ENCODE results near the gene CACNA1I.

Gene CACNA1I

DNA sequence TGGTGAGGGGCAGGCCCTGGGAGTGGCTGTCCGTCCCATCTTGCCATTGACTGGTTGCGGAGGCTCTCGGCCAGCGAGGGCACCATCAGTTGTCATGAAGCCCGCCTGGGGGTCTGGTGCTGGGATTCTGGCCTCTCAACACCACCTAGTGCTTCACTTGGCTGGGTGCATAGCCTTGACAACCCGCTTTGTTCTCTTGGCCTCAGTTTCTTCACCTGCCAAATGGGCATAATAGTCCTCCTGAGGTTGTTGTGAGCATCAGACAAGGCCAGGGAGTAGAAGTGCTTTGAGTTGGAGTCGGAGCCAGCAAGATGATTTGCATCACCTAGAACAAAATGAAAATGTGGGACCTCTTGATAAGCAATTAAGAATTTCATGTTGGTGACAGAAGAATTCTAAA lies 1.5 kb upstream of the CACNA1I start:
- no peak for DNase-seq

DNA sequence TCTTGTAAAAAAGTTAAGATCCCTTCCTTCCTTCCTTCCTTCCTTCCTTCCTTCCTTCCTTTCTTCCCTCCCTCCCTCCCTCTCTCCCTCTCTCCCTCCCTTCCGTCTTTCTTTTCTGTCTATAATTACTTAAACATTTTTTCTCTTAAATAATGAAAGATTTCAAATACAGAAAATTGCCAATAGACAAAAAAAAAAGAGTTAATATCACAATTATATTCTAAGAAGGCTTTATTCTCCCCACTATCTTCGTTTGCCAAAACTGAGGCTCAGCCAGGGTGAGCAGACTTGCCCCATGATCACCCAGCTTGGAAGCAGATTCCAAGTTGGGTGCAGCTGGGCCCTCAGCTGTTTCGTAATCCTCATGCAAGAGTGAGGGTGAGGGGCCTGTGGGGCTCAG lies 327 bp upstream of the CACNA1I start:
- no peak for DNase-seq

DNA sequence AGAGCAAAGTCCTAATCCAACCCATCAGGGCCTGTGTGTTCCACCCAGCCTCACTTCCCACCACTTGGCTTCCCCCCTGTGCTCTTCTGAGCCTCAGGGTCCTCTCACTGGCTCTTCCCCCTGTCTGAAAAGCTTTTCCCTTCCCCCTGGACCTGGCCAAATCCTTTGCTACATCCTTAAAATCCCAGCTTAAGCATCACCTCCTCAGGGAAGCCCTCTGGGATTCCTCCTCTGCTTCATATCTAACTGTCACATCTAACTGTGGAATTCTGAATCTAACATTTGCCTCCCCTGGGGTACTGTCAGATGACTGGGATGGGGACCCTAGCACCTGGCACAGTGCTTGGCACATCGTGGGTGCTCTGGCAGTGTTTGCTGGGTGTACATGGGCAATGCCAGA lies 985 bp downstream of the CACNA1I start:
- DNase-seq, result no peak

DNA sequence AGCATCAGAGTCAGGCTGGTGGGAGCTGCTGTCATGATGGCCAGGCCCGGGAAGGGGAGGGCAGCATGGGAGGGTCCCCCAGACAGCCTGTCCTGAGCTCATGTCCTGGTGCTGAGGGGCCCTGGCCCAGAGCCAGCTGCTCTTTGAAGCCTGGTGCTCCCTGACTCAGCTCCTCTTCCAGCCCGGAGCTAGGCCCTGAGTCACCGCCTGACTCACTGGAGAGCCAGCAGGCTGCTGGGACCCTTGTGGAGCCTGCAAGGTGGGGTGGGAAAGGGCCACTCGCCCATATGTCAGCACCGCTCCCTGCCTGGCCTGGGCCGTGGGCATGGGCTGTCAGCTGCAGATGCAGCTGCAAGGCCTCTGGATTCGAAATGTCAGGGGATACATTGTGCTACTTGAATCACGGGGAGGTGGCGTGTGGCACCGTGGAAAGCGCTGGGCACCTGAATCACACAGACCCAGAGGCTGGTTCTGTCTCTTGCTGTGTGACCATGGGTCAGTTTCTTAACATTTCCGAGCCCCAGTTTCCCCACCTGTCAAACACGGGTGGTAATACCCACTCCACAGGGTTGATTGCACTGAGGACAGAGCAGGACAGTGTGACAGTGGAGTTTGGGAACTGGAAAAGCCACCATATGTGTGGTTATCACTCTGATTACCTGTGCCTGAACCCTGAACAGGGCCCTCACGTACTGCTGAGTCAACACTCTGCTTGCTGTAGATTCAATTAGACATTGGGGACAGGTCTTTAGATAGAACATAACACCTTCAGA lies 4.4 kb downstream of the CACNA1I start:
- peak; percentile 76 for DNase-seq

DNA sequence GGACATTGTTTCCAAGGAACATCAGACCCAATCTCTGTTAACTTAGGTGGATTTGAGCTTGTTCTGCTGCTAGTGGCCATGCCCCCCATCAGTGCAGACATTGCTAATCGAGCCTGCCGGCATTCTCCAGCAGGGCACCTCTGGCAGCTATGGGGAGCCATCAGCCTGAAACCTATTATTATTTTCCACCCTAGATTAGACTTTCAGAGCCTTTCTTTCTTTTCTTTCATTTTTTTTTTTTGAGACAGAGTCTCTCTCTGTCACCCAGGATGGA lies 4.9 kb downstream of the CACNA1I start:
- DNase-seq, result no peak

DNA sequence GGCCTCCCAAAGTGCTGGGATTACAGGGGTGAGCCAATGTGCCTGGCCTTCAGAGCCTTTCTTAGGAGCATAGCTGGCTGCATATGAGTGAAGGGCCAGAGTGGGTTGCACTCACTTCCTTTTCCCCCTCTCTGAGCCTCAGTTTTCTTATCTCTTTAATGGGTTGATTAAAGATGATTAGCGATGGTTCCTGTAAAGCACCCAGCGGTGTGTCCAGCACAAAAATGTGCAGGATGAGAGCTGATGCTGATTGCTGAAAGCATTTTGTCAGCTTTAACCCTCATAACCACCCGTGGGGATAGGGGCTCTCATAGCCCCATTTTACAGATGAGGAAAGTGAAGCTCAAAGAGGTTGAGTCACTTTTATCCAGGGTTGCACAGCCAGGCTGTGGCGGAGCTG lies 5.5 kb downstream of the CACNA1I start:
- no peak for DNase-seq

DNA sequence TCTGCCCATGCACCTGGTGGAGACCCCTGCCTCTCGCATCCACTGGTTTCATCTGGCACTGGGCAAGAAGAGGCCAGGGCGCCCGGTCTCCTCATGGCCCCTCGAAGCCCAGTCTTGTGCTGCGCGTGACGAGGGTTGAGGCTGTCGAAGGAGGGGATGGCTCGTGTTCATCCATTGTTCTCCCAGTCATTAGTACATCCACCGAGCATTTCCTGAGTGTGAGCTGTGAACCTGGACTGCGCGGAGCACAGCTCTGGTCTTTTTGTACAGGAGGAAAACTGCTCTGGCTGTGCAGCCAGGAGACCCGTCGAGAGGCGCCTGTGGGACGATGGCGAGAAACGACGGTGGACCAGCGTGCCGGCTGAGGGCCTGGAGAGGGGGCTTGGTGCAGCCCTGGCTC lies 6.8 kb downstream of the CACNA1I start:
- no peak for DNase-seq

DNA sequence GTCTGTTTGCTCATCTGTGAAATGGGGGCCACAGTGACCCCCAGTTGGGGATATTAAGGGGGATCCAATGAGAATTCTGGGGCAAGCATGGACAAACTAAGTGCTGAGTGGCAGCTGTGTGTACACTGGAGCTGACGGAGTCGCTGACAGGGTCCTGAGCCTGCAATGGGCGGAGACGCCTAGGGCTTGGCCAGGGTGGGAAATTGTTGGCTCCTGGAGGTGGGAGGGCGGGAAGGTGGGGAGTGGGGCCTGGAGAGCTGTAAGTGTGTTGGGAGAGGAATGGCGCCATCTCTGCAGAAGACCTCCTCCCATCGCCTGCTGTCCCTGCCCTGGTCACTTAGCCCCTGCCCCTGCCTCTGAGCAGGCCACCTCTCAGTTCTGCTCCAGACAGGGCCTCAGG lies 7.3 kb downstream of the CACNA1I start:
- no peak for DNase-seq

DNA sequence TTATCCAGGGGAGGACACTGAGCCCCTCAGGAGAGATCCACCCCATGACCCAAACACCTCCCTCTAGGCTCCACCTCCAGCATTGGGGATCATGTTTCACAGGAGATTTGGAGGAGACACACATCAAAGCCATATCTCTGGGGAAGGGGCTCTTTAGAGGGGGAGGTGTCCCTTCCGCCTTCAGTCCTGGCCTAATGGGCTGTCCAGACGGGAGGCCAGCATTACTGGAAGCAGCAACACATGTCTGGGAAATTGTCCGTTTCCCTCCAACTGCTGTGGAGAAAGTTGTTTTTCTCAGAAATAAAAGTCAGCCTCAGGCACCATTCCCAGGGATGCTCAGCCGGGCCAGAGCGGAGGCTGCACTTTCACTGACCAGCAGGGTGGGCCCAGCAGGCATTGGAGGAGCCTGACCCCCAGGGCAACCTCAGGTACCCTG lies 9.5 kb downstream of the CACNA1I start:
- no peak for DNase-seq

DNA sequence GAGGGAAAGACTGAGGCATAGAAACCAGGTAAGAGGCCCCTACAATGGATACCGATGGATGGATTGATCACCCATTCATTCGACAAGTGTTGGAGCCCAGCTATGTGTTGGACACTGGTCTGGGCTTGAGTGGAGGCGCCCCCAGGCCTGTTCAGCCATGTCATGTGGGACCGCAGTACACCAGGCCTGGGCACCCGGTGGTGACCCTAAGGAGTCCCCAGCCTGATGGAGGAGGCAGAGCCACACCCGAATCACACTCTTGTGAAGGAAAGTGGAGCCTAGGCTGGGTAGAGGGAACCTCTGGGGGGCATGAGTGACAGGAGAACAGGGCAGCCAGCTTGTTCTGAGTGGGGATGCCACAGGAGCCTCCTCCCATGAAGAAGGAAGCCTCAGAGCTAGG lies 10.2 kb downstream of the CACNA1I start:
- DNase-seq, result no peak

DNA sequence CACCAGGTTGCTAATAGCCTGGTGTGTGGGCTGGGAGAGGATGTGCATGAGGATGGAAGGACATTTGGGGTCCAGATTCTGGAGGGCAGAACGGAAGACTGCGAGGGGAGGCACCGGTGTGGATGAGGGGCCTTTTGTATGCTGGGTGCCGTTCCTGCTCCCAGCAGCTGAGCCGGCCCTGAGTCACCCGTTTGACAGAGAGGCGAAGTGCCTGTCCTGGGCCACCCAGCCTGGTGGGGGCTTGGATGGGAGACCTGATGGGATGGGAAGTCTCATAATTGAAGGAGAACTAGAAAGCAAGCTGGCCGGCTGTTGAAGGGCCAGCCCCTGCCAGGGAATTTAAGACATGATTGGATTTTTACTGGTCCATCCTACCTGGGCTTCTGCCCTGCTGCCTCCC lies 10.8 kb downstream of the CACNA1I start:
- DNase-seq, result no peak

DNA sequence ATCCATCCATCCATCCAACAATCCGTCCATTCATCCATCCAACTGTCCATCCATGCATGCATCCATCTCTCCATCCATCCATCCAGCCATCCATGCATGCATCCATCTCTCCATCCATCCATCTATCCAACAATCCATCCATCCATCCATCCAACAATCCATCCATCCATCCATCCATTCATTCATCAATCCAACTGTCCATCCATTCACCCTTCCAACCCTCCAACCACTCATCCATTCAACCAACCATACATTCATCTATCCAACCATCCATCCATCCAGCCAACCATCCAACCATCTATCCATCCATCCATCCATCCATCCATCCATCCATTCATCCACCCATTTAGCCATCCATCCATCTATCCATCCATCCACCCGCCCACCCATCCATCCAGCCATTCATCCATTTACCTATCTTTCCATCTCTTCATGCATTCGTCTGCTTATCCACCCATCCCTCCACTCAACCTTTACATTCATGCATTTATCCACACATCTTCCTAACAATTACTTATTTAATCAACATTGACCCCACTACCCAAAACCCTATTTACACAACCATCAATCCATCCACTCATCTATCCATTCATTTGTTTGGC lies 12.6 kb downstream of the CACNA1I start:
- DNase-seq, result no peak

DNA sequence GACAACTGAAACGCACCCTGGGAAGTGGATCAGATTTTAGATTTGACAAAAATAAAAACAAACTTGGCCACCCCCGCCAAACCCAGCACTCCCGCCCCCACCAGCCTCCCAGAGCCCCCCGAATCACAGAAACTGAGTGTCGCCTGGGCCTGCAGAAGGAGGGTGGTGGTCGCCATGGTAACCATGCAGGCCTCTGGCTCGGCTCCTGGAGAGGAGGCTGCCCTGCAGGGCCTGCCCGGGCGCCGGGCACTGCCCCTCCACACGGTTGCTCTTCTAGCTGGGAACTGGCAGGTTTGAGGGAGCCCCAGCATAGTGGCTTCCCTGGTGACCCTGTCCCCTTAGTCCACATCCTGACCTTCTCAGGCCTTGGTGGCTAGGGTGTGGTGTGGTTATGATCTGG lies 19.3 kb downstream of the CACNA1I start:
- DNase-seq, result no peak

DNA sequence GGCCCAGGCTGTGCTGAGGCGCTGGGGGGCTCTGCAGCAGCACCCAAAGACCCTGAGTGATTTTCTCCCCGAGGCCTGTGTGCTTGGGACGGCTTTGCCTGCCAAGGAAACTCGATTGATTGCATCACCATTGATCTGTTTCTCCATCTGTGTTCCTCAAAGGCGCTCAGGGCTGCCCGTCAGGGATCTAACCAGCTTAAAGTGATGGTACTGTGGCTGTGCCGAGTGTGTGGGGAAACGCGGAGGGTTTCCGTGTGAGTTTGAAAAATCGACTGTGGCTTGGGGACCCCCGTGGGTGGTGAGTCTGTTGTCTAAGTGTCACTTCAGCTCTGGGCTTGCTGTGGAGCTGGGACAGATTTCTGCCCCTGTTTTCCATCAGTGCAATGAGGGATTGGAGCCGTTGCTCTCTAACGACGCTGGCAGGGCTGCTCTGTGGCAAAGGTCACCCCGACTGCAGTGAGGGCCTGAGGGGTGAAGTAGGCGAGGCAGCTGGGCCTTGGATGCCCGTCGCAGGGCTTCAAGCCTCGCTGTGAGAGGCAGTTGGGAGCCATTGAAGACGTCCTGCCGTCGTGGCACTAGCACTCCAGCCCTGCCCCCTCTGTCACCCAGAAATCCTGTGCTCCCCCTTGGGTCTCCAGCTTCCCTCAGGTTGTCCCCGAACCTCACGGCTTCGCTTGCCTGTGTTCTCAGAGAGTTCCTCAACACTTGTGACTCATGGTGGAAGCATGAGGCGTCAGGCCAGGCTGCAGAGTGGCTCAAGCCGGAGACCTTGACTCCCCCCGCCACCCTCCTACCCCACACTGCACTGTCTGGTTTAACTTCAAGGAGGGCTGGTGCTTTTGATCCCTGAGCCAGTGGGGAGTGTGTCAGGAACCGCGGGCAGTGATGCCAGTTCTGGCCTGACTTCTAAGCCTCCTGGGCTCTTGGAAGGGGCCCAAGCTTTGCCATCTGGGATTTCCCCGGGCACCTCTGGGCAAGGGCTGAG lies 21.8 kb downstream of the CACNA1I start:
- DNase-seq, result peak; percentile 79

DNA sequence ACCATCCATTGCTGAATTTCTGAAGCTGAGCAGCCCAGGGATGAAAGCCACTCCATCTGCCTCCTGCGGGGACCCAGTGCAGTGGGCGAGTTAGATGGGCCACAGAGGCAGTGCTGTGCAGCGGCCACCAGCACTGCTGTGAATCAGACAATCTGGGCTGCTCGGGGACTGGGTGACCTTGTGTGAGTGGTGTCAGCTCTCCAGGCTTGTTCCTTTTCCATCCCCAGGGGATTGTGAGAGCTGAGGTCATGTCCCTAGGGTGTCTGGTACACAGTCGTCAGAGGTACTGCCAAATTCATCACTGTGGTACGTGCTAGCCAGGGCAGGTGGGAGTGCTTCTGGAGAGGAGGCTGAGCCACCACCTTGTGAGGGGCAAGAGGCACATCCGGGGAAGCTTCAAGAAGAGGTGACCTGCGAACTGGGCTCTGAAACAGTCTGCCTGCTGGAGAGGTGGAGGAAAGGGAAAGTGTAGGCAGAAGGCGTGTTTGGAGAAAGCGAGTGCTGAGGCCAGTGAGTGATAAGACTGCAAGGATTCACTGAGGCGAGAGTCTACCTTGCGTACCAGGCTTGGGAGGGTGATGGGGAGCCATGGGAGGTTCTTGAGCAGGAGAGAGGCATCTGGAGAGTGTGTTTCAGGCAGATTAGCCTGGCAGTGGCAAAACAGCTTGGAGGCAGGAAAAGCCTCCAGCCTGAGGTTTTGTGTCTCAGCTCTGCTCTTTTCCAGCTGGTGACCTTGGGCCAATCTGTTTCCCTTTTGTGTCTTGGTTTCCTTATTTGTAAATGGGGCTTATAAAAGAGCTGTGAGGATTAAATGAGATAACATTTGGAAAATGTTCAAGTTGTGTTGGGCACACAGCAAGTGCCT lies 22.7 kb downstream of the CACNA1I start:
- no peak for DNase-seq

DNA sequence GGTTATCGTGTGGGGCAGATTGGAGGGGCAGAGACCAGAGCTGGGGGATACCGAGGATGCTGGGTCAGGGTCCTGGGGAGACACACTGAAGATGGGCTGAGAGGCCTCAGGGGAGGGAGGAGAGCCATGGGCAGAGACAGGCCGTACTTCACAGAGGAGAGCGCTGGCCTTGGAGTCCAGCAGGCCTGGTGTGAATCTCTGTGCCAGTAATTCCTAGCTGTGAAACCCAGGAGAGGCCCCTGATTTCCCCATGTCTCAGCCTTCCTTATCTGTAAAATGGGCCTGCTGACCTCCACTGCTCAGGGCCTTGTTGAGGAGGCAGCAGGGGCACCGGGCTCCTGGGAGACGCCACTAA lies 23.4 kb downstream of the CACNA1I start:
- DNase-seq, result no peak

DNA sequence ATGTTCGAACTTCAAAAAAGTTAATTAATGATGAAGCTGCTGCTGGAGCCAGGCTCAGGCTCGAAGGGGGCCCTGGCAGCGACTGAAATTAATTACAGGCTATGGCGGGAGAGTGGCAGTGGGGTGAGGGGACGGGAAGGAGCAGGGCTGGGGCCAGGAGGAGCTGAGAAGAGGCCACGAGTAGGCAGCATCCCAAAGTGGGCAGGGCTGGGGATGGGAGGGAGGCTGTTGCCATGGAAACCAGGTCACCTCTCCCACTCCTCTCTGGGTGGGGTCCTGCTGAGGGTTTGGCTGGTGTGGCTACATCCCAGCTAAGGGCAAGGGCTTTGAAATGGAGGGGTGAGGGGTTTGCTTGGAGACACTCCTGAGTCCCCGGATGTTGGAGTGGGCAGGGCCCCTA lies 23.9 kb downstream of the CACNA1I start:
- no peak for DNase-seq

DNA sequence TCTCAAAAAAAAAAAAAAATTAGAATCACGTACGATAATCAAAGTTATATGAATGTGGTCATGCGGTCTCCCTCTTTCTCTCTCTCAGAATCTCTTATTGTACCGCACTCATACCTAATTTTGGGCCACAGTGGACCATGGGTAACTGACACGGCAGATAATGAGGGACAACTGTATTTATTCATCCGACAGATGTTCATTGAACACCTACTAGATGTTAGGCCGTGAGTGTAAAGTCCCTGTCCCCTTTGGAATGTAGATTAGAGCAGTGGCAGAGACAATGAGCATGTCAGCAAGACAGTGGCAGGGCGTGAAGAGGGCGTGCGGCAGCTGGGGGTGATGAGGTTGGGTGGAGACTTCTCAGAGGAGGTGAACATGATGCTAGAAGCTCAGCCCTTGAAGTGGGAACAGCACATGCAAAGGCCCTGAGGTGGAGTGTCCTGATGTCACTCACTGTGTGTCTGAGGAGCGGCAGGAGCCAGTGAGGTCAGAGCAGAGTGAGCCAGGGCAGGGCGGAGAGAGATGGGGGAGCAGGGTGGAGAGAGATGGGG lies 25.1 kb downstream of the CACNA1I start:
- DNase-seq, result no peak

DNA sequence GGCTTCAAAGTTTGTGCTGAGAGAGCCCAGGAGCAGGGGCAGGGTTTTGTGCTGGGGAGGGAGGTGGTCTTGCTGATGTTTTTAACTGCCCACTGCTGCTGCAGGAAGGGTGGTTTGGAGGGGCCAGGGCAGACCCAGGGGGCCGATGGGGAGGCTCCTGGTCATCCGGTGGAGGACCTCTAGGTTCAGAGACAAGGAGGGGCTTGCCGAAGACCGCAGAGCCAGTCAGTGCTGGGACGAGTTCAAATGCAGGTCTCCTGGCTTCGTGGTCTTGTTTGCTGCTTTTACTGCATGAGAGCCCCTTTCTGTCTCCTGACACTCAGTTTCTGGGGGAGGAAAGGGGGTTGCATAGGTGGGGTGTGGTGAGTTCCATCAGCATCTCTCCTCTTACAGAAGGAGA lies 26.0 kb downstream of the CACNA1I start:
- no peak for DNase-seq

DNA sequence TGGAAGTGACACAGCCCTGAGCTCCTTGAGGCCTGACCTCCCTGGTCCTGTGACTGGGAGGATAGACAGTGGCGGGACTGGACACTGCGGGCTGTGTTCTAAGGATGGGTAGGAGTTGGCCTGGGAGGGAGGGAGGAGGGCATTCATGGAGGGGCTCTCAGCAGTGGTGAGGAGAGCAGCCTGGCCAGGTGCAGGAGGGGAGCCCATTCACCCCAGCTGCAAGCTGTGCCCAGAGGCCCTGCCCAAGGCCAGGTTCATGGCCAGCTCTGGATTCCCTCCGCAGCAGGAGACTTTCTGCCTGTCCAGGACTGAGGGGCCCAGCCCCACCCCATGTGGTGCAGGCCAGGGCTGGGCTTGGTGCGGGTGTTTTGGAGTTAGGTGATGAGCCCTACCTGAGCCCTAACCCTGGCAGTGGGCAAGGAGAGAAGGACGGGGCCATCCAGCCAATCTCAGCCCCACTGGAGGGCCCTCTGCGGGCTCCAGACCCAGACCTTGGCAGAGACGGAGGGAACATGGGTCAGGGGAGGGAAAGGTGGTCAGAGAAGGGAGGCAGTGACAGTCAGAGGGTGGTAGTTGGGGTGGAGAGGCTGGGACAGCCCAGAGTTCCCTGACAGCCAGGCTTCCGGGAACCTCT lies 26.8 kb downstream of the CACNA1I start:
- no peak for DNase-seq

DNA sequence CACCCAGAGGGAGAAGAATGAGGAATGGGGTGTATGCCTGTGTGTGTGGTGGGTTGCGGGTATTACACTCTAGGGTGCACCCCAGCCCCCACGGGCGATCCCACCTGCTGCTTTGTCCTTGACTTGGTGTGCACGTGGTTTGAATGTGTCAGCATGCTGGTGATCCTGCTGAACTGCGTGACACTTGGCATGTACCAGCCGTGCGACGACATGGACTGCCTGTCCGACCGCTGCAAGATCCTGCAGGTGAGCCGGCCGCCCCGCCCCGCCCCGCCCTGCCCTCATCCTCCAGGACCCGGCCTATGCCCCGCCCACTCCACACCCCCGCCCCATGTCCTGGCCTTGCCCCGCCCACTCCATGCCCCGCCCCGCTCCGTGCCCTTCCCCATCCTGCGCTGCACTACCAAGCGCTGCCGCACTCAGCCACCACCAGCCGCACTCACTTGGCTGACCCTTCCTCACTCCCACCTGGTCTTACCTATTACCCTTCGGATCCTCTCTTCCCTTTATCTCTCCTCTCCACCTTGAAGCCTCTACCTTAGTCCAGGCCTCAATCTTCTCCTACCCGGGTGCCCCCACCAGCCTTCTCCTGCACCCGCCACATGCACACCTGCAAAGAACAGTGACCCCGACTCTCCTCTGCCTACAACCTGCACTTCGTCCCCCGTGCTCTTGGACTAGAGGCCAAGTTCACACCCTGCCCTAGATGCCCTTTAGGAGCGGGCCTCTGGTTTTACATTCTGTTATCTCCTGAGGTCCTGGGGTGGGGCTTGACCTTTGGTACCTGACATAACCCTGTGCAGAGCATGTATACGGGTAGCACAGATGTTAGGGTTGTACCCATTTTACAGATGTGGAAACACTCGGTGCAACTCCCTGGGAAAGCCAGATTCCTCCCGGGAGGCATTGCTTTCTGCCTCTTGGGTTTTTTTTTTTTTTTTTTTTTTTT lies 27.7 kb downstream of the CACNA1I start:
- no peak for DNase-seq
